Measurements from ENCODE around the gene MAK.

DNA sequence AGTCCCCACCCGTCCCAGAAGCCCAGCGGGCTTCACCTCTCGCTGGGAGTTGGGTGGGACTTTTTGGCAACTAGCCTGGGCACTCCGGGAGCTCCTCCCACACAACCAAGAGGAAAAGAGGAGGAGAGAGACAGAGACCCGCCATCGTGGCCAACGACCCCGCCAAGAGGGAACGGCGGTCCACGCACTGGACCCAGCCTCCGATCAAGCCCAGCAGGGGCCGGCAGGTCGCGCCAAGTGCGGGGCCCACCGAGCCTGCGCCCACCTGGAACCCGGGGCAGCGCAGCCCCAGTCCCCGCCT, 118.4 kb downstream of the MAK start:
- TF ChIP-seq, protein P1, sequence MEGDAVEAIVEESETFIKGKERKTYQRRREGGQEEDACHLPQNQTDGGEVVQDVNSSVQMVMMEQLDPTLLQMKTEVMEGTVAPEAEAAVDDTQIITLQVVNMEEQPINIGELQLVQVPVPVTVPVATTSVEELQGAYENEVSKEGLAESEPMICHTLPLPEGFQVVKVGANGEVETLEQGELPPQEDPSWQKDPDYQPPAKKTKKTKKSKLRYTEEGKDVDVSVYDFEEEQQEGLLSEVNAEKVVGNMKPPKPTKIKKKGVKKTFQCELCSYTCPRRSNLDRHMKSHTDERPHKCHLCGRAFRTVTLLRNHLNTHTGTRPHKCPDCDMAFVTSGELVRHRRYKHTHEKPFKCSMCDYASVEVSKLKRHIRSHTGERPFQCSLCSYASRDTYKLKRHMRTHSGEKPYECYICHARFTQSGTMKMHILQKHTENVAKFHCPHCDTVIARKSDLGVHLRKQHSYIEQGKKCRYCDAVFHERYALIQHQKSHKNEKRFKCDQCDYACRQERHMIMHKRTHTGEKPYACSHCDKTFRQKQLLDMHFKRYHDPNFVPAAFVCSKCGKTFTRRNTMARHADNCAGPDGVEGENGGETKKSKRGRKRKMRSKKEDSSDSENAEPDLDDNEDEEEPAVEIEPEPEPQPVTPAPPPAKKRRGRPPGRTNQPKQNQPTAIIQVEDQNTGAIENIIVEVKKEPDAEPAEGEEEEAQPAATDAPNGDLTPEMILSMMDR (IDR thresholded peaks at IDR 0.05) = no peak
- TF ChIP-seq POLR2A (IDR thresholded peaks at IDR 0.05) = no peak
